ENCODE data around the gene IL17RB. TPM values are rescaled to one million over a fixed set of nuclear protein-coding genes. Genes with fewer than 3 reads are reported as not detected.

The IL17RB gene
- total RNA-seq, 2 donors from 2014 or later = 2.3 TPM; not detected in 1

DNA sequence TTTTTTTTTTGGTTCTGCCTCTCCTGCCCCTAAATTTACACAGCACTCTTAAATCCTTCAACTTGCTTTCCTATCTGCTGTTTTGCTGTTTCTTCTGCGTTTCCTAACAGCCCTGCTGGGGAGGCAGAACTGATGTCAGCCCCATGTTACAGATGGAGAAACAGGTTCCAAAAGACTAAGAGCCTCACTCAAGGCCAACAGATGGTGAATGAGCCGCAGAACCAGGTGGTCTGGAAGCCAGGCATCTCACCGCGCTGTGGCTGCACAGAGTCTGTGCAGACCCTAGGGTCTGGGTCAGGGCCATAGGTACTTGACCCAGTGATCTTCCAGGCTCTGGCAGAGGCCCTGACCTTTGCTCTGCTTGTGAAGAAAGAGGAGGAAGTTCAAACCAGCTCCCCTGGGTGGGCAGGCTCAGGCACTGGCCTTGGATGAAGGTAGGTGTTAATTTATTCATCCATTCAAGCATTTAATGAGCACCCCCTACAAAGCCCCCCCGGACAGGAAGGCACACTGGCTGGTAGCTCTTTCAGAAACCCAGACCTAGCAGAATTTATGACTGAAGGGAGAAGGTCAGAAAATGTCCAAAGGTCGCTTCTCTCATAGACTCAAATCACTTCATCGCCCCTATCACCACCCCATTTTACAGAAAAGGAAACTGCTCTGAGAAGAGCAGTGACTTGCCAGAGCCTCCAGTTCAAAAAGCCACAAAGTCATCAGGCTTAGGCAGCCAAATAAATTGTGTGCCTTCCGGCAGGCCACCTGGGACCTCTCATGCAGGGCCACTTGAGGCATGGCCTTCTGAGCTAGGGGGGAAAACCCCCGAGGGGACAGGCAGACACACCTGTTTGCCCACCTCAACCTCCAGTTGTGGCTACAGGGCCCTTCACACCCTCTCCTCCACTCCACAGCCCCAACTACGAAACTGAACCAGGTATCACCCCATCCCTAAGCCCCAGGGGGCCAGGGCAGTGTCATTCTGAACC is 2.9 kb upstream of the IL17RB start:
- Histone ChIP-seq H3K9me3 (no peaks in the 10 kb centered on the region), H3K36me3 (no peaks in the 10 kb centered on the region), H3K4me1 (ENCODE audit: control insufficient read depth in 1 of 2, low read depth in 2 of 2) (peaks cover 3 to 21% of the 10 kb centered on the region in 2 donors), H3K4me3 (no peak overlapping the region), H3K27ac (no peak overlapping the region), H3K27me3 (replicated peaks; ENCODE audit: insufficient read depth) (no peaks in the 10 kb centered on the region)
- no peak for TF ChIP-seq CTCF (IDR thresholded peaks at IDR 0.05)
- ATAC-seq (ENCODE audit: insufficient number of reproducible peaks, low FRiP score, low read depth) = no peak
- no peak for DNase-seq (ENCODE audit: low spot score)

- Histone ChIP-seq H3K27ac (no peak overlapping the region), H3K4me1 (ENCODE audit: control insufficient read depth in 1 of 2, low read depth in 2 of 2) (peaks cover 3 to 21% of the 10 kb centered on the region in 2 donors), H3K36me3 (no peaks in the 10 kb centered on the region), H3K9me3 (no peaks in the 10 kb centered on the region), H3K27me3 (replicated peaks; ENCODE audit: insufficient read depth) (no peaks in the 10 kb centered on the region), H3K4me3 (no peak overlapping the region)
- no peak for ATAC-seq (ENCODE audit: insufficient number of reproducible peaks, low FRiP score, low read depth)
- TF ChIP-seq CTCF (IDR thresholded peaks at IDR 0.05) = no peak
- DNase-seq (ENCODE audit: low spot score) = no peak
Observed at GRCh38 chr3:53844262-53845102, 1.9 kb upstream of the IL17RB start.

DNA sequence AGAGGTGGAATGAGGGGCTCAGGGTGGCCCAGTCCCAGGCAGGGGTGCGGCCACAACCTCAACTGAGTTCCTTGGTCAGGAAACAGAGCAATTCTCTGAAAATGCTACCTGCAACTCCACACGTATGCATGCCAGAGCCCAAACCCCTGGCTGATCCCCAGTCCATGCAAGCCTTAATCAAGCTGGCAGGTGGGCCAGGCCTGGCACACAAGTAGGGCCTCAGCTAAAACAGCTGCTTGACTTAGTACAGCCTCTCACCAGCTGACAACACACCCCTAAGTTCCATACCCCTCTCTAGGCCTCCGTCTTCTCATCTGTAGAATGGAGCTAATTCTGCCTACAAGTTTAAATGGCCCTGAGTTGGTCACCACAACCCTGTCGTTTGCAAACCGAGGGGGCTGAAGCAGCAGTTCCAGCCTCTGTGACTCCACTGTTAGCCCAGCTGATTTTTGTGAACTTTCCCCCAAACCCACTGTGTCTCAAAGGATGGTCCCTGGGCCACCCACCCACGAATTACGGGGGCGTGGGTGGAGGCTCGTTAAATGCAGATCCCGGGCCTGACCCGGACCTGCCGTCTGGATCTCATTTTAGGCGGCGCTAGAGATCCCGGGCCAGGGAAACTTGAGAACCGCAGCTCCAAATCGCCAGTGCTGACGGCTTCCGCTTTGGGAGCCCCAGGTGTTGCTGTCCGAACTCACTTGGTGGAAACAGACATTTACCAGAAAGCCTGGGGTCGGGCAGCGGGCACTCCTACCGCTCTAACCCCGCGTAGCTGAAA is 1.1 kb upstream of the IL17RB start:
- peaks cover 3 to 21% of the 10 kb centered on the region in 2 donors for H3K4me1 ChIP-seq (ENCODE audit: control insufficient read depth in 1 of 2, low read depth in 2 of 2)
- ATAC-seq (ENCODE audit: insufficient number of reproducible peaks, low FRiP score, low read depth) (peak; percentile 51), DNase-seq (ENCODE audit: low spot score) (no peak)
- no peak for TF ChIP-seq CTCF (IDR thresholded peaks at IDR 0.05)
- no peaks in the 10 kb centered on the region for H3K9me3 ChIP-seq
- no peaks in the 10 kb centered on the region for H3K27me3 ChIP-seq (replicated peaks; ENCODE audit: insufficient read depth)
- no peaks in the 10 kb centered on the region for H3K36me3 ChIP-seq
- H3K4me3 ChIP-seq = peak overlapping the region; percentile 82
- peak overlapping the region in 1 of 2 donors; percentile 34 for H3K27ac ChIP-seq

DNA sequence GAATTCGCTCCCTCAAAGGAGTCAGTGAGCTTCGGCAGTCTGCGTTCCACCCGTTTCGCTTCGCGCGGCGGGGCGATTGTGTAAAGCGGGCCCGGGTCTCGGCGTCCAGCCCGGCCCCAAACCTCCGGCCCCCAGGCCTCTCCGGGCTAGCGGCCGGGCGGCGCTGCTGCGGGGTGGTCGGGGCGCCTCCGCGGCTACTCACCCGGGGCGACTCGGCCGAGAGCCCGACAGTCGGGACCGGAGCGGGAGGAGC is 561 bp upstream of the IL17RB start:
- Histone ChIP-seq H3K27ac (peak overlapping the region in 1 of 2 donors; percentile 34), H3K36me3 (no peaks in the 10 kb centered on the region), H3K9me3 (no peaks in the 10 kb centered on the region), H3K4me3 (peak overlapping the region; percentile 82), H3K27me3 (replicated peaks; ENCODE audit: insufficient read depth) (no peaks in the 10 kb centered on the region), H3K4me1 (ENCODE audit: control insufficient read depth in 1 of 2, low read depth in 2 of 2) (peaks cover 3 to 21% of the 10 kb centered on the region in 2 donors)
- no peak for TF ChIP-seq CTCF (IDR thresholded peaks at IDR 0.05)
- no peak for ATAC-seq (ENCODE audit: insufficient number of reproducible peaks, low FRiP score, low read depth)
- no peak for DNase-seq (ENCODE audit: low spot score)

DNA sequence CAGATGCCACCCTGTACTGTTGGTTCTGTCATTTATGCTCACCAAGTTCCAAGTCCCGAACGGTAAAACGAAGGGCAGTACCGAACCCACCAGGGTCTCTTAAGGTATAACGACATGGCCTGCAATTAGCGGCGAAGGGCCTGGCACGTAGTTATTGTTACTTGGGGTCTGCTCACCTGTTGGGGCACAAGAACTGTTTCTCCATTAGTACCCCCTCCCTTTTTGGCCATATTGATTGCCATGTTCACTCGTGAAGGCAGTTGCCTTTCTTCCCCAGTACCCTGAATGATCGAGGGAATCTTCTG is 435 bp downstream of the IL17RB start:
- peak overlapping the region; percentile 82 for H3K4me3 ChIP-seq
- no peaks in the 10 kb centered on the region for H3K27me3 ChIP-seq (replicated peaks; ENCODE audit: insufficient read depth)
- TF ChIP-seq CTCF (IDR thresholded peaks at IDR 0.05) = no peak
- peaks cover 3 to 21% of the 10 kb centered on the region in 2 donors for H3K4me1 ChIP-seq (ENCODE audit: control insufficient read depth in 1 of 2, low read depth in 2 of 2)
- no peak for ATAC-seq (ENCODE audit: insufficient number of reproducible peaks, low FRiP score, low read depth)
- H3K27ac ChIP-seq = no peak overlapping the region
- no peaks in the 10 kb centered on the region for H3K9me3 ChIP-seq
- H3K36me3 ChIP-seq = no peaks in the 10 kb centered on the region
- no peak for DNase-seq (ENCODE audit: low spot score)

All from thoracic aorta (tissue), 2 donors.